HepG2 (cell line): ENCODE results near the gene CTSA. TPM values are rescaled to one million over a fixed set of nuclear protein-coding genes. Genes with fewer than 3 reads are reported as not detected.
A peak's percentile ranks its signal among the peaks of the same experiment; 100 is the strongest.

ENCODE experiments used
- ARID3A ChIP-seq: IDR thresholded peaks from 2 replicates; pipeline ENCODE4 v1.6.1; 2012; ENCODE audit warnings: low read depth, low read length, improper control_type of control experiment
- CBX5 ChIP-seq: sonication (generic); formaldehyde crosslinking; IDR thresholded peaks from 2 replicates; pipeline ENCODE4 v1.4.0; 2020; ENCODE audit warnings: missing genetic modification reagents, borderline replicate concordance
- CC2D1A ChIP-seq: sonication (generic); formaldehyde crosslinking; IDR thresholded peaks from 2 replicates; pipeline ENCODE4 v1.8.1; 2023; ENCODE audit warnings: mild to moderate bottlenecking, missing genetic modification reagents
- FOXA1 ChIP-seq, 2 experiments: fragments of 450-650 bp in 1 of 2; sonication (generic) in 1 of 2; formaldehyde crosslinking in 1 of 2; IDR thresholded peaks; 2 replicates each; pipeline versions ENCODE4 v1.4.0 to v1.6.1; 2016 to 2020; ENCODE audit warnings: missing genetic modification reagents in 1 of 2
- HINFP ChIP-seq: sonication (generic); formaldehyde crosslinking; IDR thresholded peaks from 2 replicates; pipeline ENCODE4 v1.4.0; 2020; ENCODE audit warnings: low read depth, mild to moderate bottlenecking, missing genetic modification reagents
- KDM2A ChIP-seq: sonication (generic); formaldehyde crosslinking; IDR thresholded peaks from 2 replicates; pipeline ENCODE4 v1.4.0; 2020; ENCODE audit warnings: low read depth, missing genetic modification reagents, borderline replicate concordance
- MEIS2 ChIP-seq: sonication (generic); formaldehyde crosslinking; IDR thresholded peaks from 2 replicates; pipeline ENCODE4 v1.9.0; 2021; ENCODE audit warnings: mild to moderate bottlenecking, missing genetic modification reagents
- NCOA1 ChIP-seq: sonication (generic); formaldehyde crosslinking; IDR thresholded peaks from 2 replicates; pipeline ENCODE4 v1.9.0; 2021; ENCODE audit warnings: missing genetic modification reagents
- PATZ1 ChIP-seq: sonication (generic); formaldehyde crosslinking; IDR thresholded peaks from 2 replicates; pipeline ENCODE4 v1.4.0; 2020; ENCODE audit warnings: missing genetic modification reagents
- SRSF1 ChIP-seq: fragments of 200-400 bp; formaldehyde crosslinking; optimal IDR thresholded peaks from 2 replicates; pipeline ENCODE3; 2017; ENCODE audit warnings: mild to moderate bottlenecking, low read depth, low read length, moderate library complexity
- THYN1 ChIP-seq: sonication (generic); formaldehyde crosslinking; IDR thresholded peaks from 2 replicates; pipeline ENCODE4 v1.8.1; 2023; ENCODE audit warnings: low read depth, mild to moderate bottlenecking, moderate library complexity, missing genetic modification reagents, borderline replicate concordance
- UBTF ChIP-seq: sonication (generic); formaldehyde crosslinking; IDR thresholded peaks from 2 replicates; pipeline ENCODE4 v1.4.0; 2020; ENCODE audit warnings: mild to moderate bottlenecking, missing genetic modification reagents
- ZMYM3 ChIP-seq: sonication (generic); formaldehyde crosslinking; IDR thresholded peaks from 2 replicates; pipeline ENCODE4 v1.5.1; 2020; ENCODE audit warnings: mild to moderate bottlenecking, missing genetic modification reagents
- ZNF326 ChIP-seq: sonication (generic); formaldehyde crosslinking; IDR thresholded peaks from 2 replicates; pipeline ENCODE4 v1.4.0; 2020; ENCODE audit warnings: missing genetic modification reagents, borderline replicate concordance
- ZNF784 ChIP-seq: sonication (generic); formaldehyde crosslinking; IDR thresholded peaks from 2 replicates; pipeline ENCODE4 v1.5.1; 2020; ENCODE audit warnings: missing genetic modification reagents, mild to moderate bottlenecking, borderline replicate concordance
- ZXDC ChIP-seq: sonication (generic); formaldehyde crosslinking; IDR thresholded peaks from 2 replicates; pipeline ENCODE4 v1.5.0; 2020; ENCODE audit warnings: mild to moderate bottlenecking, missing genetic modification reagents
- ZZZ3 ChIP-seq: sonication (generic); formaldehyde crosslinking; IDR thresholded peaks from 2 replicates; pipeline ENCODE4 v1.4.0; 2020; ENCODE audit warnings: missing genetic modification reagents, mild to moderate bottlenecking, borderline replicate concordance
- polyA plus RNA-seq, 8 experiments: library from polyadenylated mRNA; depleted of rRNA in 3 of 8; stranded (reverse) in 7 of 8; unstranded in 1 of 8; fragments of >200 nt; fragmentation: Illumina TruSeq in 4 of 8; extraction: Trizol in 4 of 8; gene quantifications; 2 replicates each; pipeline versions ENCODE4 v1.2.1 to v1.2.3, GENCODE V29; 2011 to 2016; ENCODE audit warnings: low read depth in 4 of 8, missing spikeins in 1 of 8, mixed read lengths in 1 of 8; ENCODE audit not compliant: insufficient read depth in 1 of 8
- total RNA-seq, 5 experiments: library from RNA; depleted of rRNA; stranded (reverse); fragments of >200 nt; fragmentation: Illumina TruSeq; extraction: Trizol; gene quantifications; 2 replicates each; pipeline ENCODE4 v1.2.3, GENCODE V29; 2016; ENCODE audit warnings: low read depth in 1 of 5

Gene CTSA
- total and polyA plus RNA-seq, 2 of the 13 experiments (the other 11 are each of a cell fraction or from before 2014, with no cell fraction given) = 202 to 231 TPM

GRCh38 chr20:45909336-45909808, 18.2 kb downstream of the CTSA start (continued):
- TF ChIP-seq ZXDC (CRISPR knock-in tag) (no peak), UBTF (no peak; the same call in 1 of the 2 replicates), PATZ1 (CRISPR knock-in tag) (peak; percentile 73), THYN1 (CRISPR knock-in tag) (no peak), NCOA1 (CRISPR knock-in tag) (no peak), ZNF326 (CRISPR knock-in tag) (no peak), ARID3A (peak; percentile 41), CBX5 (CRISPR knock-in tag) (0 out of 2 replicates have a peak, but pooled peaks have one; percentile 8), HINFP (CRISPR knock-in tag) (no peak), FOXA1 (IDR thresholded peaks at IDR 0.05) (no peak), FOXA1 (CRISPR knock-in tag; IDR thresholded peaks at IDR 0.05) (no peak), MEIS2 (0 out of 2 replicates have a peak, but pooled peaks have one; percentile 23), ZMYM3 (peak; percentile 98), SRSF1 (no peak), KDM2A (CRISPR knock-in tag) (peak; percentile 35; the same call in 1 of the 2 replicates), ZNF784 (CRISPR knock-in tag) (peak; percentile 44; the same call in 1 of the 2 replicates), ZZZ3 (CRISPR knock-in tag) (peak; percentile 66; the same call in 1 of the 2 replicates), CC2D1A (CRISPR knock-in tag) (no peak)
